A673 (cell line): ENCODE results near the gene CEACAM1. TPM values are rescaled to one million over a fixed set of nuclear protein-coding genes. Genes with fewer than 3 reads are reported as not detected.
A peak's percentile ranks its signal among the peaks of the same experiment; 100 is the strongest.

ENCODE experiments used
- Bru-seq: library from RNA; stranded (reverse); fragments of 400-500 nt; gene quantifications from one replicate; lab custom pipeline; 2021; lab: Mats Ljungman, UMichigan
- BruChase-seq, 2 experiments: library from RNA; stranded (reverse); fragments of 400-500 nt; gene quantifications; one replicate each; lab custom pipeline; 2021; lab: Mats Ljungman, UMichigan
- BruUV-seq: library from RNA; stranded (reverse); fragments of 400-500 nt; replicated peaks from 2 replicates; lab custom pipeline; 2021; lab: Mats Ljungman, UMichigan
- CTCF ChIA-PET: fragments of 300-600 bp; sonication (Branson Sonifier 250); formaldehyde crosslinking; loops from one replicate; lab custom pipeline; 2022; ENCODE audit warnings: antibody characterized with exemption; lab: Charles Lee
- POLR2A ChIA-PET: fragments of 300-600 bp; sonication (Branson Sonifier 250); formaldehyde crosslinking; loops from one replicate; lab custom pipeline; 2022; ENCODE audit warnings: antibody characterized with exemption; ENCODE audit not compliant: low non-redundant PET; lab: Charles Lee
- DNase-seq: peaks from one replicate; pipeline ENCODE4 v3.0.0-alpha.2; 2015; ENCODE audit warnings: low spot score
- H3K27ac ChIP-seq: fragments of 200-600 bp; sonication (generic); 2 replicates; pipeline ENCODE4 v1.5.1; 2016; ENCODE audit warnings: mixed run types, low read depth, mild to moderate bottlenecking, mixed read lengths, antibody characterized with exemption, low read length; ENCODE audit not compliant: poor library complexity, severe bottlenecking
- H3K27me3 ChIP-seq: fragments of 200-600 bp; sonication (generic); replicated peaks from 2 replicates; pipeline ENCODE4 v1.6.1; 2017; ENCODE audit warnings: mixed run types, low read depth, mild to moderate bottlenecking, mixed read lengths, antibody characterized with exemption, low read length; ENCODE audit not compliant: insufficient read depth, poor library complexity
- H3K36me3 ChIP-seq: fragments of 200-600 bp; sonication (generic); 2 replicates; pipeline ENCODE4 v1.6.1; 2016; ENCODE audit warnings: mixed run types, mild to moderate bottlenecking, mixed read lengths, antibody characterized with exemption, low read length; ENCODE audit not compliant: insufficient read depth, poor library complexity, severe bottlenecking
- H3K4me1 ChIP-seq: fragments of 200-600 bp; sonication (generic); 2 replicates; pipeline ENCODE4 v1.6.1; 2017; ENCODE audit warnings: mixed run types, mild to moderate bottlenecking, mixed read lengths, antibody characterized with exemption, low read length; ENCODE audit not compliant: insufficient read depth, poor library complexity, severe bottlenecking
- H3K4me3 ChIP-seq: fragments of 200-600 bp; sonication (generic); 2 replicates; pipeline ENCODE4 v1.5.1; 2016; ENCODE audit warnings: low read depth, mixed run types, mild to moderate bottlenecking, mixed read lengths, low read length; ENCODE audit not compliant: poor library complexity, severe bottlenecking
- H3K9me3 ChIP-seq: fragments of 200-600 bp; sonication (generic); 2 replicates; pipeline ENCODE4 v1.6.1; 2016; ENCODE audit warnings: mixed run types, low read depth, mild to moderate bottlenecking, mixed read lengths, antibody characterized with exemption, low read length; ENCODE audit not compliant: poor library complexity, severe bottlenecking
- CTCF ChIP-seq: fragments of 300-800, 200-600 bp; sonication (generic); conservative IDR thresholded peaks from 2 replicates; pipeline ENCODE4 v1.5.1; 2017; ENCODE audit warnings: low read depth, mild to moderate bottlenecking, antibody characterized with exemption, low read length, moderate library complexity, mixed read lengths
- EZH2 ChIP-seq: fragments of 200-600 bp; sonication (generic); IDR thresholded peaks from 2 replicates; pipeline ENCODE4 v1.6.1; 2017; ENCODE audit warnings: borderline replicate concordance, low read depth, mild to moderate bottlenecking, mixed read lengths, antibody characterized with exemption, low read length; ENCODE audit not compliant: poor library complexity, severe bottlenecking
- intact Hi-C: fragments of 100-400 bp; cut with micrococcal nuclease; formaldehyde crosslinking; loops from one replicate; pipeline ENCODE4 v1.10.0; 2022; ENCODE audit not compliant: unreplicated experiment
- long read RNA-seq: library from polyadenylated mRNA; stranded (forward); transcript quantifications from one replicate; pipeline ENCODE4 v2.0.0, GENCODE V29; 2022
- total RNA-seq: library from RNA; stranded (reverse); gene quantifications from 2 replicates; pipeline ENCODE4 v1.2.3, GENCODE V29; 2021

Gene CEACAM1
- 0.22 and 0.64 TPM in 2 replicates for total RNA-seq
- percentile 4 among the genes with signal in this experiment for Bru-seq, nascent RNA
- percentile 13 among the genes with signal in this experiment for BruChase-seq, experiment 1, labeled RNA remaining after a 2-hour chase
- percentile 27 among the genes with signal in this experiment for BruChase-seq, experiment 2, labeled RNA remaining after a 6-hour chase
- long read RNA-seq, partial matches to known transcripts, result 0 of 1 reads
- long read RNA-seq, other reads (novel, unspliced or antisense), result 0 of 1 reads

- DNase-seq, result peak; percentile 47
- H3K4me3 ChIP-seq, result no peak within 1 kb of the TSS
- no peaks in the 10 kb centered on the region for H3K9me3 ChIP-seq
- intact Hi-C loops, result loop anchor here (1.0 kb wide), 1 partner anchor 78 kb away; no protein-coding TSS in a partner anchor
- BruUV-seq, result no TSS peak
- peaks cover 12% of the 10 kb centered on the region for H3K4me1 ChIP-seq
- no peak within 1 kb of the TSS for H3K27ac ChIP-seq
- ChIA-PET CTCF (interaction anchor here (0.5 to 1.1 kb wide), 2 partner anchors 78 to 380 kb away, joined by 3 to 9 read pairs; no protein-coding TSS in a partner anchor), POLR2A (no interaction called here)
- TF ChIP-seq EZH2, result no peak
- no peak for TF ChIP-seq CTCF
- no peaks in the 10 kb centered on the region for H3K27me3 ChIP-seq
- no peaks in the 10 kb centered on the region for H3K36me3 ChIP-seq
Measured at GRCh38 chr19:42528354-42529247, at the start of gene CEACAM1. Gene CEACAM1, minus strand, starts transcription at chr19:42528481. Its CDS starts 107 bp downstream, at chr19:42528374.

GRCh38 chr19:42577016-42577415 lies 48.7 kb upstream of the CEACAM1 start:
- H3K4me3 ChIP-seq, result no peak overlapping the region
- H3K36me3 ChIP-seq, result no peaks in the 10 kb centered on the region
- TF ChIP-seq CTCF (no peak), EZH2 (no peak)
- no peak for DNase-seq
- no TSS peak for BruUV-seq
- peaks cover 32% of the 10 kb centered on the region for H3K27me3 ChIP-seq
- CTCF ChIA-PET, result no interaction called here
- no peaks in the 10 kb centered on the region for H3K4me1 ChIP-seq
- POLR2A ChIA-PET, result no interaction called here
- intact Hi-C loops, result no loop called here
- H3K9me3 ChIP-seq, result no peaks in the 10 kb centered on the region
- no peak overlapping the region for H3K27ac ChIP-seq

- Histone ChIP-seq H3K27ac (no peak overlapping the region), H3K4me1 (no peaks in the 10 kb centered on the region), H3K36me3 (no peaks in the 10 kb centered on the region), H3K27me3 (peaks cover 32% of the 10 kb centered on the region), H3K4me3 (no peak overlapping the region), H3K9me3 (no peaks in the 10 kb centered on the region)
- intact Hi-C loops, result no loop called here
- TF ChIP-seq EZH2 (no peak), CTCF (no peak)
- POLR2A ChIA-PET, result no interaction called here
- no peak for DNase-seq
- CTCF ChIA-PET, result no interaction called here
- no TSS peak for BruUV-seq
Measured at GRCh38 chr19:42576241-42576640, 48.0 kb upstream of the CEACAM1 start.
